ENCODE measurements around the gene GLIS1. TPM values are rescaled to one million over a fixed set of nuclear protein-coding genes. Genes with fewer than 3 reads are reported as not detected.

Gene GLIS1
- total RNA-seq, 1 donor from 2014 or later = 1.6 TPM

- no peak overlapping the region for H3K4me3 Mint-ChIP-seq
- H3K9me3 Mint-ChIP-seq = no peaks in the 10 kb centered on the region
- no peak for TF ChIP-seq CTCF (IDR thresholded peaks at IDR 0.05; ENCODE audit: unreplicated experiment)
- DNase-seq (ENCODE audit: low spot score in 2 of 2, unreplicated experiment in 2 of 2) = peak in 1 of 2 experiments; percentile 6
- H3K27ac Mint-ChIP-seq = no peak overlapping the region
- no peaks in the 10 kb centered on the region for H3K36me3 Mint-ChIP-seq
- peaks cover 11% of the 10 kb centered on the region for H3K27me3 Mint-ChIP-seq (ENCODE audit: low read depth)
- H3K4me1 Mint-ChIP-seq = peaks cover 12% of the 10 kb centered on the region
Observed at GRCh38 chr1:53644909-53645689, 93.9 kb downstream of the GLIS1 start.

- H3K36me3 Mint-ChIP-seq = no peaks in the 10 kb centered on the region
- H3K4me1 Mint-ChIP-seq = peaks cover 15% of the 10 kb centered on the region
- H3K27ac Mint-ChIP-seq = no peak overlapping the region
- H3K4me3 Mint-ChIP-seq = no peak overlapping the region
- H3K9me3 Mint-ChIP-seq = no peaks in the 10 kb centered on the region
- peak in 1 of 2 experiments; percentile 8 for DNase-seq (ENCODE audit: low spot score in 2 of 2, unreplicated experiment in 2 of 2)
- peaks cover 11% of the 10 kb centered on the region for H3K27me3 Mint-ChIP-seq (ENCODE audit: low read depth)
- no peak for TF ChIP-seq CTCF (IDR thresholded peaks at IDR 0.05; ENCODE audit: unreplicated experiment)
Observed at GRCh38 chr1:53644496-53644895, 94.5 kb downstream of the GLIS1 start.

- no peak overlapping the region for H3K27ac Mint-ChIP-seq
- TF ChIP-seq CTCF (IDR thresholded peaks at IDR 0.05; ENCODE audit: unreplicated experiment) = no peak
- DNase-seq (ENCODE audit: low spot score in 2 of 2, unreplicated experiment in 2 of 2) = no peak
- no peaks in the 10 kb centered on the region for H3K36me3 Mint-ChIP-seq
- H3K4me3 Mint-ChIP-seq = no peak overlapping the region
- peaks cover 11% of the 10 kb centered on the region for H3K27me3 Mint-ChIP-seq (ENCODE audit: low read depth)
- no peaks in the 10 kb centered on the region for H3K9me3 Mint-ChIP-seq
- peaks cover 16% of the 10 kb centered on the region for H3K4me1 Mint-ChIP-seq
Observed at GRCh38 chr1:53643881-53644390, 95.0 kb downstream of the GLIS1 start.

DNA sequence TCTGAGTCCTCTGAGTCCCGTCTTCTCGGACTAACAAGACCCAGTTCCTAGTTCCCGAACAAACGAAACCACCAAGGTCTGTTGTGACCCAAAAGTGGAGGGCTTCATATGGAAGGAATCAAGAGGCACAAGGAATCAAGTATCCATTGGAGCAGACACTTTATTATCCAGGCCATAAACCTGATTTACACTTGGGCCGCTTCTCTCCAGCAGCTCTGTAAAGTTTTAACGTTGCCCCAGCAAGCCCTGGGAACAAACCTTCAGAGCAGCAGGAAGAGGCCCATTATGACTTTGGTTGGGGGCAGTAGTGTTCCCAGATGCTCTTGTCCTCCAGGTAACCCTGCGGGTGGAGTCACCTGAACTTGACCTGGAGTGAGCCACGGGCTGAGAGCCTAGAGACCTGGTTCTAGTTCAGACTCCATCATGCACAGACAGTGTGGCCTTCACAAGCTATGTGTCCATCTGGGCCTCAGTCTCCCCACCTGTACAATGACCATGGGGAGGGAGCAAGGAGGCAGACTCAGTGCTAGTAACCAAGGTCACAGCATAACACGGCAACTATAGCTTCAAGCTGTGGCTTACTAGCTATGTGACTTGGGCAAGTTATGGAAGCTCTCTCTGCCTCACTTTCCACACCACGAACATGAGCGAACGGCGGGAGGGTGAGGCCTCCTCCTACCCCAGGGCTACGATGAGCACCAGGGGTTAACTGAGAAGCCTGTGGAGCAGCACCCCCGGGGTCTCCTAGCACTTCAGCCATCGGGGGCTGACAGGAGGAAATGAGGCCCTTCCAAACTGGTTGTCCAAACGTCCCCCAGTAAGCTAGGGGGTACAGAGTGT lies 95.7 kb downstream of the GLIS1 start:
- Mint-ChIP-seq H3K4me1 (peaks cover 16% of the 10 kb centered on the region), H3K9me3 (no peaks in the 10 kb centered on the region), H3K4me3 (no peak overlapping the region), H3K27me3 (ENCODE audit: low read depth) (peaks cover 11% of the 10 kb centered on the region), H3K36me3 (no peaks in the 10 kb centered on the region), H3K27ac (peak overlapping the region; percentile 44)
- peak in 1 of 2 experiments; percentile 12 for DNase-seq (ENCODE audit: low spot score in 2 of 2, unreplicated experiment in 2 of 2)
- TF ChIP-seq CTCF (IDR thresholded peaks at IDR 0.05; ENCODE audit: unreplicated experiment) = no peak

- Mint-ChIP-seq H3K9me3 (no peaks in the 10 kb centered on the region), H3K36me3 (no peaks in the 10 kb centered on the region), H3K27me3 (ENCODE audit: low read depth) (peaks cover 10% of the 10 kb centered on the region), H3K27ac (peak overlapping the region; percentile 44), H3K4me1 (peaks cover 16% of the 10 kb centered on the region), H3K4me3 (no peak overlapping the region)
- DNase-seq (ENCODE audit: low spot score in 2 of 2, unreplicated experiment in 2 of 2) = peak in 1 of 2 experiments; percentile 3
- no peak for TF ChIP-seq CTCF (IDR thresholded peaks at IDR 0.05; ENCODE audit: unreplicated experiment)
Observed at GRCh38 chr1:53642607-53643006, 96.4 kb downstream of the GLIS1 start.

All from mesothelial cell of epicardium (in vitro differentiated cells).